D721Med (cell line): ENCODE results near the gene CACNA2D1.
A peak's percentile ranks its signal among the peaks of the same experiment; 100 is the strongest.

Experiments
- DNase-seq: peaks from one replicate; pipeline ENCODE4 v3.0.0; 2011; ENCODE audit warnings: low spot score; ENCODE audit not compliant: insufficient read length
- FAIRE-seq: peaks from 2 replicates; lab custom pipeline; 2011; peaks lifted over from hg19 to GRCh38; lab: Jason Lieb, UNC
- TF ChIP-seq, protein P1 (sequence below): IDR thresholded peaks from 2 replicates; pipeline ENCODE4 v1.5.1; 2012; ENCODE audit warnings: mild to moderate bottlenecking, control low read depth; ENCODE audit not compliant: insufficient read depth; ENCODE audit errors: missing control alignments

CACNA2D1 gene

DNA sequence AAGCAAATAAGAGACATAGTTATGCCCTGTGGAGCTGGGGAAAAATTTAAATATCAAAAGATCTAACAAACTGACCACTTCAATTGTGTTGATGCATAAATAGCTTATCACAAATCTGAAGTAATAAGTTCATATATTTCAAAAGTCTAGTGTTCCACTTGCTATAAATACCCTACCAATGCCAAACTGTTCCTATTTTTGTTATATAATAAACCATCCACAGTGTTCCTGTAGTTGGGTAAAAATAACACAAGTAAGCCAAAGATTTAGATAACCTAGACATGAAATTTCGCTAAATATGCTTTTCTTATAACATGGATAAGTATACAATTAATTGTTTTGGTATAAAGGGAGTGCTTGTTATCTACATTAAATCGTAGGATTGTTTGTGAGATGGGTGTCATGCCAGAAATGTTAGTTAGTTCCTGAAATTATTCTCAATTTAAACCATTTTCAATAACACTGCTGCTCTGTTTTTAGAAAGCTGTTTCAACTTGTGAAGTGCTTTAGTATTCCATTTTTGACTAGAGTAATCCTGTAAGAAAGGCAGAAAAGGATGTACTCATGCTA, 85.5 kb downstream of the CACNA2D1 start:
- TF ChIP-seq, protein P1, sequence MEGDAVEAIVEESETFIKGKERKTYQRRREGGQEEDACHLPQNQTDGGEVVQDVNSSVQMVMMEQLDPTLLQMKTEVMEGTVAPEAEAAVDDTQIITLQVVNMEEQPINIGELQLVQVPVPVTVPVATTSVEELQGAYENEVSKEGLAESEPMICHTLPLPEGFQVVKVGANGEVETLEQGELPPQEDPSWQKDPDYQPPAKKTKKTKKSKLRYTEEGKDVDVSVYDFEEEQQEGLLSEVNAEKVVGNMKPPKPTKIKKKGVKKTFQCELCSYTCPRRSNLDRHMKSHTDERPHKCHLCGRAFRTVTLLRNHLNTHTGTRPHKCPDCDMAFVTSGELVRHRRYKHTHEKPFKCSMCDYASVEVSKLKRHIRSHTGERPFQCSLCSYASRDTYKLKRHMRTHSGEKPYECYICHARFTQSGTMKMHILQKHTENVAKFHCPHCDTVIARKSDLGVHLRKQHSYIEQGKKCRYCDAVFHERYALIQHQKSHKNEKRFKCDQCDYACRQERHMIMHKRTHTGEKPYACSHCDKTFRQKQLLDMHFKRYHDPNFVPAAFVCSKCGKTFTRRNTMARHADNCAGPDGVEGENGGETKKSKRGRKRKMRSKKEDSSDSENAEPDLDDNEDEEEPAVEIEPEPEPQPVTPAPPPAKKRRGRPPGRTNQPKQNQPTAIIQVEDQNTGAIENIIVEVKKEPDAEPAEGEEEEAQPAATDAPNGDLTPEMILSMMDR, result no peak
- DNase-seq, result no peak
- peak; percentile 75 for FAIRE-seq

DNA sequence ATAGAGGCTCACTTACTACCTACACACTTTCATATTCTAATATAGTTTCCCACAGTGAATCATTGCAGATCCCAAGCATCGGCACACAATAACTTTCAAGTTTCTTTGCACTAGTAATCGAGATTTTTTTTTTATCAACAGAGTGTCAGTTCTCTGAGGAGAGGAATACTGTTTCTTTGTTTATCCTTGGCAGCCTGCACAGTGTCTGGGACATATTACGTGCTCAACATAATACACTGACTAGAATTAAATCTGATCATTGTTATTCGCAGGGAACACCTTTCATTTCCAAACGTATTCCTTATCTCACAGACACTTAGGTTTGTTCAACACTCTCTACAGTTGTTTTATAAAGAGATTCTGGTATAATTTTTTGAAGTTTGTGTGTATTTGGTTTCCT, 95.3 kb downstream of the CACNA2D1 start:
- TF ChIP-seq, protein P1, result no peak
- FAIRE-seq (peak; percentile 95), DNase-seq (no peak)

DNA sequence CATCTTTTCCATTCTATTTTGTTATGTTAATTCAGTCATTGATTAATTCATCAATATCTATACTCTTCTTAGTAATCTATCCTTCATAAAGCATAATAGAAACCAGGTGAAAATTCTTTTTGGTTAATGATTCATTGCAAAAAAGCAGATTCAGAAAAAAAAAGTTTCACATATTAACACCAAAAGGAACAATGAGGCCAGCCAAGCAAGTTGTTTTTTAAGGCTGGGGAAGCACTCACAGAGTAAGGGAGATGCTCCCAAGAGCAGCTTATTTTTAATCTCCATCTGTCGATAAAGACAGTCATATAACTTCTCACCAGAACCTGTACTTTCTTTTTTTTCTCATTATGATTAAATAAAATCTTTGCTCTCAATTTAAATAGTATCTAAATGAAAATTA, 95.8 kb downstream of the CACNA2D1 start:
- DNase-seq, result no peak
- FAIRE-seq, result no peak
- TF ChIP-seq, protein P1, result no peak

DNA sequence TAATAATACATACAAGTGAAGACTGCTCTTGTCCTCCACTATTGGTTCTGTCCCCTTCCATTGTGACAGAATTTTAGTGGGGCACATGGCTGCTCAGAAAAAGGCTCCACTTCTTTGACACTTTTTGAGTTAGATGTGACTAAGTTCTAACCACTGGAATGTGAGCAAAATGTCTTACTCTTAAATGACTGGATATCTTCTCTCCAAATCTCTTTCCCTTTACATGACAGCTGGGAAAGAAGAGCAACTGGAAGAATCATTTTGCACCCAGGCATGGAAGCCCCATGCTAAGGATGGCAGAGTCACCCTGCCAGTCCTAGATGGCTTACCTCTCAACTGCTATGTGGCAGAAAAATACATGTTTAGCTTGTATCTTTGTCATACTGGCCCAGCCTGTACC, 97.7 kb downstream of the CACNA2D1 start:
- TF ChIP-seq, protein P1, result no peak
- DNase-seq, result no peak
- peak; percentile 86 for FAIRE-seq

DNA sequence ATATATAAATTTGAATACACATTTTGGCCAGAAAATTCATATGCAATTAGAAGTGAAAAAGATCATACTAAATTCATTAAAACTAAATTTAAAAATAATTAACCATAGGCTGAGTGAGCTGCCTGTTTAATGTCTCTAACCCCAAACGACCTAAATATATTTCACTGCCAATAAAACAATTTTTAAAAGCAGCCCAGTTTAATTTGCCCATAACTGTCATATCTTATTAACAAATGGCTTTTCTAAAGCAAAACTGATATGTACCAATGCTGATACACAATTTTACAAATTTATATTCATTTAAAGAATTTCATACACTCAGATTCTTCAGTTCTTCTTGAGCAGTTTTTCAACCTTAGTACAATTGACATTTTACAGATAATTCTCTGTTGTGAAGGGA, 99.9 kb downstream of the CACNA2D1 start:
- FAIRE-seq (no peak), DNase-seq (no peak)
- TF ChIP-seq, protein P1, result no peak

DNA sequence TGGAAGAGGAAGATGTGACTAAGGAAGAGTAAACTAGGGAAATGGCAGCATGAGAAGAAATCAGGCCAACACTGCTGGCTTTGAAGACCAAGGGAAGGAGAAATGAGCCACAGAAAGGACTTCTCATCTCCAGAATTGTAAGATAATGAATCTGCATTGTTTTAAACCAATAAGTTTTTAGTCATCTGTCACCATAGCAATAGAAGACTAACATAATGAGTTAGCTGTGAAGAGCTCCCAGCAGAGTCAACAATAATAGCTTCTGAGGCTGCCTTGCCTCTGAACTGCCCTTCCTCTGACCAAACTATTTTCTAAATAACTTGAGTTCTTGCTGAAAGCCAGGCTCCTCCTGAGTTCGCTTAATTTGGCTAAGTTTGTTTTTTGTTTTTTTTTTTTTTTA, 103.6 kb downstream of the CACNA2D1 start:
- no peak for FAIRE-seq
- TF ChIP-seq, protein P1, result no peak
- no peak for DNase-seq

DNA sequence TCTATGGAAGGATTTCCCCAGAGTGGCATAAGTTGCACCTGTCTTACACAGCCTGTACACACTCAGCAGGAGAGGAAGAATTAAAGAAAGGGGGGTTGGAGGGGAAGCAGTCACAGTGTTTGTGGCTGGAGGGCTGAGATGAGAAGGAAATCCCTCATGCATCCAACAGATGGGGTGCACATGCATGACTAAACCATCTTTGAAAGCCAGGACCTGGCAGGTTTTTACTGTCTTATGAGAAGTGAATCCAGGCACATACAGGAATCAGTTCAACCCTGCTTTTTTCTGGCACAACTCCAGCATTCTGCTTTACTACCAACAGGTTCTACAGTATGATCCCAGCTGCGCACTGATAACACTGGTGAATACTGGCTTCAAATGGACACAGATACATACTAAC, 107.7 kb downstream of the CACNA2D1 start:
- DNase-seq (no peak), FAIRE-seq (peak; percentile 97)
- TF ChIP-seq, protein P1, result peak; percentile 0
